C4-2B (cell line): Measurements from ENCODE around the gene C17orf58.

ENCODE experiments used
- H3K27ac ChIP-seq: fragments of 450-650 bp; 2 replicates; pipeline ENCODE4 v1.5.1; 2017
- CTCF ChIP-seq: fragments of 450-650 bp; conservative IDR thresholded peaks from 2 replicates; pipeline ENCODE4 v1.5.1; 2017; ENCODE audit warnings: mild to moderate bottlenecking
- ZFX ChIP-seq: fragments of 450-650 bp; IDR thresholded peaks from 2 replicates; pipeline ENCODE4 v1.6.1; 2017

The C17orf58 gene

GRCh38 chr17:68015081-68015723 lies 18.9 kb upstream of the C17orf58 start:
- no peak for TF ChIP-seq ZFX
- TF ChIP-seq CTCF, result no peak
- no peak overlapping the region for H3K27ac ChIP-seq

- no peak overlapping the region for H3K27ac ChIP-seq
- no peak for TF ChIP-seq ZFX
- no peak for TF ChIP-seq CTCF
Observed at GRCh38 chr17:68013385-68013784, 17.1 kb upstream of the C17orf58 start.

GRCh38 chr17:68011199-68011665 lies 15.0 kb upstream of the C17orf58 start:
- no peak overlapping the region for H3K27ac ChIP-seq
- TF ChIP-seq CTCF (peak; percentile 95), ZFX (no peak)

- TF ChIP-seq ZFX, result no peak
- TF ChIP-seq CTCF, result no peak
- no peak overlapping the region for H3K27ac ChIP-seq
Observed at GRCh38 chr17:68006797-68007196, 10.5 kb upstream of the C17orf58 start.

GRCh38 chr17:68004201-68004600 lies 7.9 kb upstream of the C17orf58 start:
- TF ChIP-seq CTCF, result no peak
- no peak for TF ChIP-seq ZFX
- H3K27ac ChIP-seq, result no peak overlapping the region

GRCh38 chr17:67999291-67999911 lies 3.1 kb upstream of the C17orf58 start:
- H3K27ac ChIP-seq, result no peak overlapping the region
- TF ChIP-seq CTCF (no peak), ZFX (no peak)

- no peak for TF ChIP-seq ZFX
- H3K27ac ChIP-seq, result no peak overlapping the region
Observed at GRCh38 chr17:67998466-67998865, 2.2 kb upstream of the C17orf58 start.
